HCT116 (cell line): ENCODE data around the gene PCCA. TPM values are rescaled to one million over a fixed set of nuclear protein-coding genes. Genes with fewer than 3 reads are reported as not detected.

ENCODE experiments used
- ATAC-seq: fragments of 200-7000 bp; cut with Tn5 transposase; 2 replicates; pipeline ENCODE4 v1.9.1; 2020; ENCODE audit warnings: mild to moderate bottlenecking, moderate library complexity
- BruUV-seq: library from RNA; stranded (reverse); fragments of 400-500 nt; replicated peaks from 2 replicates; lab custom pipeline; 2021; lab: Mats Ljungman, UMichigan
- CTCF ChIA-PET: fragments of 300-600 bp; sonication (Branson Sonifier 250); formaldehyde crosslinking; loops from one replicate; lab custom pipeline; 2021; ENCODE audit warnings: antibody characterized with exemption; lab: Charles Lee
- POLR2A ChIA-PET: fragments of 300-600, 350-600 bp; sonication (Branson Sonifier 250); formaldehyde crosslinking; loops from one replicate; lab custom pipeline; 2021; ENCODE audit warnings: antibody characterized with exemption; lab: Charles Lee
- RAD21 ChIA-PET, 2 experiments: fragments of 300-600 bp; sonication (Branson Sonifier 250); formaldehyde crosslinking; loops; one replicate each; lab custom pipeline; 2023; ENCODE audit warnings: low total read pairs in 2 of 2; ENCODE audit not compliant: uncharacterized antibody in 2 of 2, unreplicated experiment in 2 of 2, low non-redundant PET in 1 of 2; lab: Charles Lee
- DNase-seq: peaks from one replicate; pipeline ENCODE4 v3.0.0-alpha.2; 2010; ENCODE audit warnings: low read depth, low spot score
- H2AFZ ChIP-seq: fragments of 200-600 bp; shearing (Covaris generic), sonication (generic); 2 replicates; pipeline ENCODE4 v1.6.1; 2017; ENCODE audit warnings: low read depth, mixed run types, mixed read lengths, antibody characterized with exemption, low read length; ENCODE audit not compliant: poor library complexity, severe bottlenecking
- H3K27ac ChIP-seq: 2 replicates; pipeline ENCODE4 v1.5.1; 2012; ENCODE audit warnings: low read depth, low read length
- H3K27me3 ChIP-seq: fragments of 200-600 bp; sonication (generic); 2 replicates; pipeline ENCODE4 v1.6.1; 2016; ENCODE audit warnings: mixed run types, low read length, mixed read lengths; ENCODE audit not compliant: insufficient read depth
- H3K36me3 ChIP-seq, 2 experiments: fragments of 200-500 bp in 1 of 2; fragments of 200-600 bp in 1 of 2; sonication (Bioruptor generic) in 1 of 2; sonication (generic) in 1 of 2; 2 replicates each; pipeline versions ENCODE4 v1.5.1 to v1.6.1; 2014 to 2016; ENCODE audit warnings: low read length in 2 of 2, inconsistent platforms in 1 of 2, mixed read lengths in 1 of 2, mixed run types in 1 of 2; ENCODE audit not compliant: insufficient read depth in 2 of 2, control insufficient read depth in 1 of 2
- H3K4me1 ChIP-seq, 2 experiments: fragments of 200-600 bp in 1 of 2; sonication (generic) in 1 of 2; 2 replicates each; pipeline versions ENCODE4 v1.5.1 to v1.6.1; 2012 to 2017; ENCODE audit warnings: low read length in 2 of 2, inconsistent platforms in 1 of 2, mild to moderate bottlenecking in 1 of 2, mixed read lengths in 1 of 2, mixed run types in 1 of 2, moderate library complexity in 1 of 2; ENCODE audit not compliant: insufficient read depth in 2 of 2, control insufficient read depth in 1 of 2
- H3K4me2 ChIP-seq: fragments of 200-600 bp; sonication (generic); 2 replicates; pipeline ENCODE4 v1.6.1; 2017; ENCODE audit warnings: mixed run types, low read length, mixed read lengths
- H3K4me3 ChIP-seq, 2 experiments: fragments of 200-600 bp in 1 of 2; sonication (generic) in 1 of 2; replicated peaks in 1 of 2; 2 replicates each; pipeline ENCODE4 v1.5.1; 2011 to 2016; ENCODE audit warnings: low read length in 2 of 2, control low read depth in 1 of 2, low read depth in 1 of 2, mild to moderate bottlenecking in 1 of 2, mixed read lengths in 1 of 2, mixed run types in 1 of 2
- H3K79me2 ChIP-seq: fragments of 200-600 bp; sonication (generic); 2 replicates; pipeline ENCODE4 v1.6.1; 2017; ENCODE audit warnings: mild to moderate bottlenecking, mixed run types, low read length, moderate library complexity, mixed read lengths; ENCODE audit not compliant: insufficient read depth
- H3K9ac ChIP-seq: fragments of 200-600 bp; sonication (generic); 2 replicates; pipeline ENCODE4 v1.6.1; 2016; ENCODE audit warnings: low read length, mixed read lengths
- H3K9me2 ChIP-seq: fragments of 200-600 bp; sonication (generic), shearing (Covaris generic); 2 replicates; pipeline ENCODE4 v1.6.1; 2017; ENCODE audit warnings: mixed run types, mild to moderate bottlenecking, moderate library complexity; ENCODE audit not compliant: insufficient read depth
- H3K9me3 ChIP-seq, 2 experiments: fragments of 200-500 bp in 1 of 2; fragments of 200-600 bp in 1 of 2; sonication (Bioruptor generic) in 1 of 2; sonication (generic) in 1 of 2; 2 replicates each; pipeline ENCODE4 v1.6.1; 2014 to 2017; ENCODE audit warnings: low read length in 2 of 2, mixed read lengths in 2 of 2, inconsistent platforms in 1 of 2, low read depth in 1 of 2, mild to moderate bottlenecking in 1 of 2, mixed run types in 1 of 2, moderate library complexity in 1 of 2; ENCODE audit not compliant: control insufficient read depth in 1 of 2, insufficient read depth in 1 of 2
- H4K20me1 ChIP-seq: fragments of 200-600 bp; sonication (generic), shearing (Covaris generic); 2 replicates; pipeline ENCODE4 v1.6.1; 2017; ENCODE audit warnings: mixed run types, mild to moderate bottlenecking, moderate library complexity; ENCODE audit not compliant: insufficient read depth
- ATF3 ChIP-seq: IDR thresholded peaks from 2 replicates; pipeline ENCODE4 v1.6.1; 2012
- EGR1 ChIP-seq: IDR thresholded peaks from 2 replicates; pipeline ENCODE4 v1.6.1; 2012; ENCODE audit warnings: low read depth
- ELF1 ChIP-seq: IDR thresholded peaks from 2 replicates; pipeline ENCODE4 v1.6.1; 2012; ENCODE audit warnings: low read depth, borderline replicate concordance
- FOSL1 ChIP-seq: IDR thresholded peaks from 2 replicates; pipeline ENCODE4 v1.6.1; 2012; ENCODE audit warnings: low read depth
- POLR2A ChIP-seq: IDR thresholded peaks from 2 replicates; pipeline ENCODE4 v1.7.0; 2011; ENCODE audit warnings: borderline replicate concordance; ENCODE audit not compliant: insufficient read depth, insufficient read length; ENCODE audit errors: extremely low read depth
- POLR2AphosphoS5 ChIP-seq: IDR thresholded peaks from 2 replicates; pipeline ENCODE4 v1.6.1; 2011; ENCODE audit warnings: mild to moderate bottlenecking, low read depth, low read length, moderate library complexity
- RAD21 ChIP-seq: IDR thresholded peaks from 2 replicates; pipeline ENCODE4 v1.6.1; 2012; ENCODE audit warnings: low read depth, mild to moderate bottlenecking
- SRF ChIP-seq: IDR thresholded peaks from 2 replicates; pipeline ENCODE4 v1.6.1; 2012; ENCODE audit warnings: low read depth
- ZNF274 ChIP-seq: fragments of 200-500 bp; sonication (Bioruptor generic); IDR thresholded peaks from 2 replicates; pipeline ENCODE4 v1.6.1; 2014; ENCODE audit warnings: mild to moderate bottlenecking, low read depth, low read length, inconsistent platforms
- intact Hi-C: fragments of 100-400 bp; cut with micrococcal nuclease; formaldehyde crosslinking; loops from 2 replicates; pipeline ENCODE4 v1.10.0; 2022
- total RNA-seq: library from RNA; stranded (reverse); gene quantifications from one replicate; pipeline ENCODE4 v1.2.1, GENCODE V29; 2021; ENCODE audit not compliant: unreplicated experiment
- TF ChIP-seq, protein P1 (sequence below), 3 experiments: fragments of 200-600 bp in 1 of 3; sonication (generic) in 1 of 3; IDR thresholded peaks in 2 of 3; conservative IDR thresholded peaks in 1 of 3; 2 replicates each; pipeline ENCODE4 v1.5.1; 2012 to 2017; ENCODE audit warnings: low read depth in 2 of 3, low read length in 2 of 3, antibody characterized with exemption in 1 of 3, borderline replicate concordance in 1 of 3, control low read depth in 1 of 3, mild to moderate bottlenecking in 1 of 3, mixed read lengths in 1 of 3, mixed run types in 1 of 3, moderate library complexity in 1 of 3; ENCODE audit not compliant: insufficient read depth in 1 of 3
- TF ChIP-seq, protein P2 (sequence below): IDR thresholded peaks from 2 replicates; pipeline ENCODE4 v1.6.1; 2012; ENCODE audit warnings: low read depth

PCCA gene
- total RNA-seq, 1 experiment from 2014 or later, result 23.0 TPM

- H4K20me1 ChIP-seq, result no peaks in the 10 kb centered on the region
- no peak overlapping the region for H3K4me3 ChIP-seq
- ATAC-seq, result no peak
- no peaks in the 10 kb centered on the region for H3K79me2 ChIP-seq
- H3K27ac ChIP-seq, result no peak overlapping the region
- ChIA-PET CTCF (no interaction called here), POLR2A (no interaction called here), RAD21 (no interaction called here)
- TF ChIP-seq SRF, result no peak
- TF ChIP-seq, protein P1, sequence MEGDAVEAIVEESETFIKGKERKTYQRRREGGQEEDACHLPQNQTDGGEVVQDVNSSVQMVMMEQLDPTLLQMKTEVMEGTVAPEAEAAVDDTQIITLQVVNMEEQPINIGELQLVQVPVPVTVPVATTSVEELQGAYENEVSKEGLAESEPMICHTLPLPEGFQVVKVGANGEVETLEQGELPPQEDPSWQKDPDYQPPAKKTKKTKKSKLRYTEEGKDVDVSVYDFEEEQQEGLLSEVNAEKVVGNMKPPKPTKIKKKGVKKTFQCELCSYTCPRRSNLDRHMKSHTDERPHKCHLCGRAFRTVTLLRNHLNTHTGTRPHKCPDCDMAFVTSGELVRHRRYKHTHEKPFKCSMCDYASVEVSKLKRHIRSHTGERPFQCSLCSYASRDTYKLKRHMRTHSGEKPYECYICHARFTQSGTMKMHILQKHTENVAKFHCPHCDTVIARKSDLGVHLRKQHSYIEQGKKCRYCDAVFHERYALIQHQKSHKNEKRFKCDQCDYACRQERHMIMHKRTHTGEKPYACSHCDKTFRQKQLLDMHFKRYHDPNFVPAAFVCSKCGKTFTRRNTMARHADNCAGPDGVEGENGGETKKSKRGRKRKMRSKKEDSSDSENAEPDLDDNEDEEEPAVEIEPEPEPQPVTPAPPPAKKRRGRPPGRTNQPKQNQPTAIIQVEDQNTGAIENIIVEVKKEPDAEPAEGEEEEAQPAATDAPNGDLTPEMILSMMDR (IDR thresholded peaks at IDR 0.05 in 2 of 3, conservative IDR thresholded peaks at IDR 0.05 in 1 of 3; ENCODE audit: borderline replicate concordance in 1 of 3, insufficient read depth in 1 of 3, low read depth in 2 of 3, low read length in 2 of 3), result no peak
- TF ChIP-seq RAD21, result no peak
- no peak for TF ChIP-seq ATF3
- H3K36me3 ChIP-seq, result 0 out of 4 replicates have a peak, but pooled peaks cover 2 to 3% of the 10 kb centered on the region in 2 experiments
- no peak overlapping the region for H2AFZ ChIP-seq
- no peak overlapping the region for H3K9ac ChIP-seq
- H3K9me3 ChIP-seq, result peaks cover 5 to 7% of the 10 kb centered on the region in 2 experiments; a peak in 2 of 4 replicates
- BruUV-seq, result no TSS peak
- no peaks in the 10 kb centered on the region for H3K4me1 ChIP-seq
- no peaks in the 10 kb centered on the region for H3K27me3 ChIP-seq
- intact Hi-C loops, result no loop called here
- no peak for DNase-seq
- no peaks in the 10 kb centered on the region for H3K9me2 ChIP-seq
- H3K4me2 ChIP-seq, result no peak overlapping the region
These were observed 37.1 kb downstream of the PCCA start for GRCh38 chr13:100125946-100126345.

DNA sequence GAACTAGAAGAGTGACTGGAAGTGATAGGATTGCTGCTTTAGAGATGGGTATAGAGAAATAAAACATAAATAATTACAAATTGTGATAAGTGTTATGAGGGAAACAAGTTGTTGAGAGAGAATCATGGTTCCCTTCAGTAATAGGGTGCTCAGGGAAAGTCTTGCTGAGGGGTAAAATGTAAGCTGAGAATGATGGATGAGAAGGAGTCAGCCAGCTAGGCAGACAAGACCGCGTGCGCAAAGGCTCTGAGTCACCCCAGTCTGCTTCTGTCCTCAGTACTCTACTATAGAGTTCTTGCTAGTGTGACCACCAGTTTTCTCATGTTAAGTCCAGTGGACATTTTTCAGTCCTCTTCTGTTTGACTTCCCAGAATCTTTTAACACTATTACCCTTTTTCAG lies 39.5 kb downstream of the PCCA start:
- DNase-seq (no peak), ATAC-seq (no peak)
- ChIA-PET CTCF (no interaction called here), POLR2A (no interaction called here), RAD21 (no interaction called here)
- no peaks in the 10 kb centered on the region for H3K27me3 ChIP-seq
- H3K4me2 ChIP-seq, result no peak overlapping the region
- no peaks in the 10 kb centered on the region for H4K20me1 ChIP-seq
- no peaks in the 10 kb centered on the region for H3K79me2 ChIP-seq
- no peaks in the 10 kb centered on the region for H3K9me3 ChIP-seq
- H3K4me1 ChIP-seq, result peaks cover 3 to 10% of the 10 kb centered on the region in 2 experiments; a peak in 2 of 4 replicates
- no peak overlapping the region for H2AFZ ChIP-seq
- no peaks in the 10 kb centered on the region for H3K36me3 ChIP-seq
- H3K27ac ChIP-seq, result no peak overlapping the region
- BruUV-seq, result no TSS peak
- no peak overlapping the region for H3K4me3 ChIP-seq
- no peaks in the 10 kb centered on the region for H3K9me2 ChIP-seq
- intact Hi-C loops, result no loop called here
- H3K9ac ChIP-seq, result no peak overlapping the region
- TF ChIP-seq FOSL1 (no peak), EGR1 (no peak), POLR2A (no peak), ZNF274 (no peak), SRF (no peak), ELF1 (no peak), POLR2AphosphoS5 (no peak), ATF3 (no peak)
- TF ChIP-seq, protein P1 (IDR thresholded peaks at IDR 0.05 in 2 of 3, conservative IDR thresholded peaks at IDR 0.05 in 1 of 3; ENCODE audit: borderline replicate concordance in 1 of 3, insufficient read depth in 1 of 3, low read depth in 2 of 3, low read length in 2 of 3), result no peak
- TF ChIP-seq, protein P2, sequence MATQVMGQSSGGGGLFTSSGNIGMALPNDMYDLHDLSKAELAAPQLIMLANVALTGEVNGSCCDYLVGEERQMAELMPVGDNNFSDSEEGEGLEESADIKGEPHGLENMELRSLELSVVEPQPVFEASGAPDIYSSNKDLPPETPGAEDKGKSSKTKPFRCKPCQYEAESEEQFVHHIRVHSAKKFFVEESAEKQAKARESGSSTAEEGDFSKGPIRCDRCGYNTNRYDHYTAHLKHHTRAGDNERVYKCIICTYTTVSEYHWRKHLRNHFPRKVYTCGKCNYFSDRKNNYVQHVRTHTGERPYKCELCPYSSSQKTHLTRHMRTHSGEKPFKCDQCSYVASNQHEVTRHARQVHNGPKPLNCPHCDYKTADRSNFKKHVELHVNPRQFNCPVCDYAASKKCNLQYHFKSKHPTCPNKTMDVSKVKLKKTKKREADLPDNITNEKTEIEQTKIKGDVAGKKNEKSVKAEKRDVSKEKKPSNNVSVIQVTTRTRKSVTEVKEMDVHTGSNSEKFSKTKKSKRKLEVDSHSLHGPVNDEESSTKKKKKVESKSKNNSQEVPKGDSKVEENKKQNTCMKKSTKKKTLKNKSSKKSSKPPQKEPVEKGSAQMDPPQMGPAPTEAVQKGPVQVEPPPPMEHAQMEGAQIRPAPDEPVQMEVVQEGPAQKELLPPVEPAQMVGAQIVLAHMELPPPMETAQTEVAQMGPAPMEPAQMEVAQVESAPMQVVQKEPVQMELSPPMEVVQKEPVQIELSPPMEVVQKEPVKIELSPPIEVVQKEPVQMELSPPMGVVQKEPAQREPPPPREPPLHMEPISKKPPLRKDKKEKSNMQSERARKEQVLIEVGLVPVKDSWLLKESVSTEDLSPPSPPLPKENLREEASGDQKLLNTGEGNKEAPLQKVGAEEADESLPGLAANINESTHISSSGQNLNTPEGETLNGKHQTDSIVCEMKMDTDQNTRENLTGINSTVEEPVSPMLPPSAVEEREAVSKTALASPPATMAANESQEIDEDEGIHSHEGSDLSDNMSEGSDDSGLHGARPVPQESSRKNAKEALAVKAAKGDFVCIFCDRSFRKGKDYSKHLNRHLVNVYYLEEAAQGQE, result no peak
